H9 (cell line): ENCODE results near the gene HECA. TPM values are rescaled to one million over a fixed set of nuclear protein-coding genes. Genes with fewer than 3 reads are reported as not detected.
A peak's percentile ranks its signal among the peaks of the same experiment; 100 is the strongest.
"Not testable (repeated sequence)": the region's sequence is repeated elsewhere in the genome, so short reads cannot be mapped to it uniquely, and the experiment has no call there.

ENCODE experiments used
- DNase-seq: peaks from one replicate; pipeline ENCODE4 v3.0.0-alpha.2; 2017
- H2AFZ ChIP-seq: one replicate; pipeline ENCODE4 v1.6.1; 2013; ENCODE audit warnings: mild to moderate bottlenecking, low read length, control low read depth, moderate library complexity
- H2AK5ac ChIP-seq: 2 replicates; pipeline ENCODE4 v1.6.1; 2013; ENCODE audit warnings: low read length, control low read depth, mixed read lengths; ENCODE audit not compliant: insufficient read length
- H2BK120ac ChIP-seq: one replicate; pipeline ENCODE4 v1.6.1; 2013; ENCODE audit warnings: low read depth, mild to moderate bottlenecking, low read length, control low read depth, inconsistent platforms; ENCODE audit not compliant: poor library complexity, severe bottlenecking
- H2BK12ac ChIP-seq: 2 replicates; pipeline ENCODE4 v1.6.1; 2013; ENCODE audit warnings: low read length, control low read depth, mixed read lengths, low read depth; ENCODE audit not compliant: insufficient read length
- H2BK15ac ChIP-seq: 2 replicates; pipeline ENCODE4 v1.6.1; 2013; ENCODE audit warnings: low read depth, low read length, control low read depth
- H2BK20ac ChIP-seq: one replicate; pipeline ENCODE4 v1.6.1; 2013; ENCODE audit warnings: low read depth, mild to moderate bottlenecking, low read length, control low read depth, inconsistent platforms; ENCODE audit not compliant: poor library complexity, severe bottlenecking
- H2BK5ac ChIP-seq: 2 replicates; pipeline ENCODE4 v1.6.1; 2013; ENCODE audit warnings: low read length, control low read depth, mixed read lengths; ENCODE audit not compliant: insufficient read length
- H3K14ac ChIP-seq: 2 replicates; pipeline ENCODE4 v1.6.1; 2013; ENCODE audit warnings: low read length, control low read depth; ENCODE audit not compliant: insufficient read depth
- H3K18ac ChIP-seq: 2 replicates; pipeline ENCODE4 v1.6.1; 2013; ENCODE audit warnings: low read depth, mild to moderate bottlenecking, mixed read lengths, low read length, control low read depth; ENCODE audit not compliant: insufficient read length
- H3K23ac ChIP-seq: 2 replicates; pipeline ENCODE4 v1.6.1; 2013; ENCODE audit warnings: low read length, control low read depth, mixed read lengths, low read depth; ENCODE audit not compliant: insufficient read length
- H3K23me2 ChIP-seq: 2 replicates; pipeline ENCODE4 v1.6.1; 2013; ENCODE audit warnings: low read depth, mild to moderate bottlenecking, mixed read lengths, low read length, control low read depth; ENCODE audit not compliant: insufficient read length, poor library complexity, severe bottlenecking
- H3K27ac ChIP-seq: 2 replicates; pipeline ENCODE4 v1.5.1; 2013; ENCODE audit warnings: low read length, control low read depth, mixed read lengths, low read depth; ENCODE audit not compliant: insufficient read length
- H3K27me3 ChIP-seq: 2 replicates; pipeline ENCODE4 v1.6.1; 2013; ENCODE audit warnings: low read length, control low read depth, inconsistent platforms; ENCODE audit not compliant: insufficient read depth
- H3K4ac ChIP-seq: 2 replicates; pipeline ENCODE4 v1.6.1; 2013; ENCODE audit warnings: low read depth, mild to moderate bottlenecking, control low read depth, inconsistent platforms, low read length, moderate library complexity
- H3K4me1 ChIP-seq: 2 replicates; pipeline ENCODE4 v1.6.1; 2013; ENCODE audit warnings: low read length, control low read depth, inconsistent platforms; ENCODE audit not compliant: insufficient read depth
- H3K4me2 ChIP-seq: 2 replicates; pipeline ENCODE4 v1.6.1; 2013; ENCODE audit warnings: low read length, control low read depth, mixed read lengths; ENCODE audit not compliant: insufficient read length, insufficient read depth
- H3K56ac ChIP-seq: 2 replicates; pipeline ENCODE4 v1.6.1; 2013; ENCODE audit warnings: low read depth, mild to moderate bottlenecking, mixed read lengths, low read length, control low read depth; ENCODE audit not compliant: insufficient read length
- H3K79me1 ChIP-seq: 2 replicates; pipeline ENCODE4 v1.6.1; 2013; ENCODE audit warnings: low read depth, mild to moderate bottlenecking, moderate library complexity, low read length, control low read depth, inconsistent platforms; ENCODE audit not compliant: insufficient read depth, poor library complexity, severe bottlenecking
- H3K79me2 ChIP-seq: 2 replicates; pipeline ENCODE4 v1.6.1; 2013; ENCODE audit warnings: low read length, control low read depth, inconsistent platforms; ENCODE audit not compliant: insufficient read depth
- H3K9ac ChIP-seq: 2 replicates; pipeline ENCODE4 v1.6.1; 2013; ENCODE audit warnings: low read length, control low read depth, mixed read lengths; ENCODE audit not compliant: insufficient read length; ENCODE audit errors: extremely low read depth
- H3K9me3 ChIP-seq: one replicate; pipeline ENCODE4 v1.6.1; 2013; ENCODE audit warnings: low read depth, low read length, inconsistent platforms; ENCODE audit not compliant: control insufficient read depth
- H3T11ph ChIP-seq: one replicate; pipeline ENCODE4 v1.6.1; 2013; ENCODE audit warnings: mild to moderate bottlenecking, low read length, control low read depth, inconsistent platforms
- H4K20me1 ChIP-seq: one replicate; pipeline ENCODE4 v1.6.1; 2013; ENCODE audit not compliant: control insufficient read depth, insufficient read length, insufficient read depth
- H4K5ac ChIP-seq: 2 replicates; pipeline ENCODE4 v1.6.1; 2013; ENCODE audit warnings: low read depth, mild to moderate bottlenecking, mixed read lengths, low read length, control low read depth; ENCODE audit not compliant: insufficient read length
- H4K8ac ChIP-seq: replicated peaks from 2 replicates; pipeline ENCODE4 v1.6.1; 2013; ENCODE audit warnings: low read length, control low read depth, mixed read lengths, low read depth; ENCODE audit not compliant: insufficient read length
- H4K91ac ChIP-seq: 2 replicates; pipeline ENCODE4 v1.6.1; 2013; ENCODE audit warnings: low read depth, mild to moderate bottlenecking, moderate library complexity, mixed read lengths, low read length, control low read depth; ENCODE audit not compliant: insufficient read length
- H3K27ac Mint-ChIP-seq, 3 experiments: 2 replicates in 2 of 3; 3 replicates in 1 of 3; pipeline ENCODE4 v1.8.0; 2020 to 2021; ENCODE audit warnings: mixed read lengths in 3 of 3, mild to moderate bottlenecking in 1 of 3, moderate library complexity in 1 of 3
- H3K27me3 Mint-ChIP-seq: 2 replicates; pipeline ENCODE4 v1.8.0; 2021; ENCODE audit warnings: low read depth, mild to moderate bottlenecking, moderate library complexity, mixed read lengths
- H3K36me3 Mint-ChIP-seq, 3 experiments: 2 replicates in 2 of 3; 3 replicates in 1 of 3; pipeline ENCODE4 v1.8.0; 2020 to 2021; ENCODE audit warnings: low read depth in 3 of 3, mixed read lengths in 3 of 3; ENCODE audit not compliant: insufficient read depth in 1 of 3
- H3K4me1 Mint-ChIP-seq, 2 experiments: 2 replicates each; pipeline ENCODE4 v1.8.0; 2020; ENCODE audit warnings: mixed read lengths in 2 of 2
- H3K4me3 Mint-ChIP-seq, 2 experiments: 2 replicates in 1 of 2; 3 replicates in 1 of 2; pipeline ENCODE4 v1.8.0; 2020 to 2021; ENCODE audit warnings: mild to moderate bottlenecking in 2 of 2, mixed read lengths in 2 of 2, moderate library complexity in 1 of 2
- H3K9me3 Mint-ChIP-seq, 2 experiments: 2 replicates in 1 of 2; 3 replicates in 1 of 2; pipeline ENCODE4 v1.8.0; 2020; ENCODE audit warnings: mild to moderate bottlenecking in 2 of 2, mixed read lengths in 2 of 2, moderate library complexity in 1 of 2
- CTCF ChIP-seq: fragments of 200-600 bp; sonication (generic); conservative IDR thresholded peaks from 3 replicates; pipeline ENCODE4 v1.8.0; 2021; ENCODE audit warnings: antibody characterized with exemption, mild to moderate bottlenecking
- WGBS: extraction: QIAGEN DNeasy Blood & Tissue Kit; methylation state at CpG from one replicate; pipeline ENCODE4 v1.1.7; 2013; ENCODE audit warnings: missing lambda C conversion rate, low lambda C conversion rate, mixed read lengths; ENCODE audit not compliant: insufficient read length; ENCODE audit errors: extremely low coverage; 5-methylcytosine and 5-hydroxymethylcytosine counted together
- total RNA-seq: library from RNA; stranded (reverse); gene quantifications from 2 replicates; pipeline ENCODE4 v1.2.1, GENCODE V29; 2021

The HECA gene
- total RNA-seq, 1 experiment from 2014 or later, result 4.8 TPM

DNA sequence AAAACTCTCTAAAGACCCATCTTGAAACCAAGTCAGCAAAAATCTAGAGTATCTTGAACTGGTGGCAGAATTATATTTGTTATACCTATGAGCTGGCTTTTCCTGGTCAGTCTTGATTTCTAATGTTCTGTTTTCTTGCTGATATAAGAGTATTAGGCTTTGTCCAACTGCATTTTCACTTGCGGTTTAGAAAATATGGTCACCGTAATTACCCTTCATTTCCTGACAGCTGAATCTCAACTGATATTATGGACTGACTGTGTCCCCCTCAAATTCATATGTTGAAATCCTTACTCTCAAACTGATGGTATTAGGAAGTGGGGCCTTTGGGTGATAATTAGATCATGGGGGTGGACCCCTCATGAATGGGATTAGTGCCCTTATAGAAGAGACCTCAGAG, 84.9 kb downstream of the HECA start:
- Mint-ChIP-seq H3K27ac (peak overlapping the region; percentile 76 to 92 (median 90); a peak in 5 of 7 replicates), H3K27me3 (no peaks in the 10 kb centered on the region; the same call in 1 of the 2 replicates), H3K4me3 (no peak overlapping the region), H3K4me1 (peaks cover 5% of the 10 kb centered on the region in 2 experiments), H3K36me3 (peaks cover 0 to 17% (median 0%) of the 10 kb centered on the region in 3 experiments; a peak in 2 of 7 replicates), H3K9me3 (peaks cover 3% of the 10 kb centered on the region in 2 experiments; a peak in 4 of 5 replicates)
- no peak overlapping the region for H3K4ac ChIP-seq
- WGBS, result no CpG with 5 or more reads among the region's 2 CpGs
- no peak overlapping the region for H2AK5ac ChIP-seq
- no peaks in the 10 kb centered on the region for H3K4me1 ChIP-seq
- no peak overlapping the region for H3K27ac ChIP-seq
- H3K56ac ChIP-seq, result no peak overlapping the region
- no peak overlapping the region for H3K14ac ChIP-seq
- H4K20me1 ChIP-seq, result no peaks in the 10 kb centered on the region
- H3K79me1 ChIP-seq, result no peaks in the 10 kb centered on the region
- H2BK15ac ChIP-seq, result no peak overlapping the region
- no peak overlapping the region for H2BK5ac ChIP-seq
- no peak overlapping the region for H2BK20ac ChIP-seq
- no peak overlapping the region for H3K23ac ChIP-seq
- H3K18ac ChIP-seq, result no peak overlapping the region
- no peak overlapping the region for H4K8ac ChIP-seq
- H4K5ac ChIP-seq, result no peak overlapping the region
- no peaks in the 10 kb centered on the region for H3K79me2 ChIP-seq
- H3K9ac ChIP-seq, result no peak overlapping the region
- no peak for DNase-seq
- H2BK12ac ChIP-seq, result no peak overlapping the region
- H3K23me2 ChIP-seq, result no peaks in the 10 kb centered on the region
- H2AFZ ChIP-seq, result no peak overlapping the region
- no peaks in the 10 kb centered on the region for H3K9me3 ChIP-seq
- no peak overlapping the region for H2BK120ac ChIP-seq
- no peak overlapping the region for H3T11ph ChIP-seq
- H3K27me3 ChIP-seq, result no peaks in the 10 kb centered on the region
- TF ChIP-seq CTCF, result no peak
- no peak overlapping the region for H4K91ac ChIP-seq
- H3K4me2 ChIP-seq, result no peak overlapping the region

- H2BK5ac ChIP-seq, H2BK12ac ChIP-seq, H3K9ac ChIP-seq, H3K27me3 Mint-ChIP-seq, H2AK5ac ChIP-seq, DNase-seq, H2BK20ac ChIP-seq, H3T11ph ChIP-seq, H3K4me3 Mint-ChIP-seq, H3K56ac ChIP-seq, H3K27me3 ChIP-seq, H3K18ac ChIP-seq, H3K23ac ChIP-seq, H3K79me1 ChIP-seq, H3K79me2 ChIP-seq, H3K4ac ChIP-seq, H3K9me3 Mint-ChIP-seq, H3K27ac Mint-ChIP-seq, H4K20me1 ChIP-seq, H3K4me2 ChIP-seq, H3K9me3 ChIP-seq, H3K14ac ChIP-seq, H2BK15ac ChIP-seq, H4K8ac ChIP-seq, H3K27ac ChIP-seq, H4K5ac ChIP-seq, H3K23me2 ChIP-seq, H3K36me3 Mint-ChIP-seq, H2AFZ ChIP-seq, H2BK120ac ChIP-seq, H3K4me1 ChIP-seq, H4K91ac ChIP-seq: not testable (repeated sequence)
- WGBS, result no CpG with 5 or more reads among the region's 3 CpGs
- peaks cover 11 to 15% of the 10 kb centered on the region in 2 experiments for H3K4me1 Mint-ChIP-seq
These were observed 93.5 kb downstream of the HECA start for GRCh38 chr6:139228387-139228786.
